OCI-LY1 (cell line): ENCODE results near the gene MTMR1.

Experiments
- H2AFZ ChIP-seq: fragments of 200-600 bp; sonication (generic), shearing (Covaris generic); 2 replicates; pipeline ENCODE4 v1.6.0; 2014; ENCODE audit warnings: antibody characterized with exemption, mild to moderate bottlenecking, low read length
- H3F3A ChIP-seq: fragments of 200-600 bp; sonication (generic), shearing (Covaris generic); 2 replicates; pipeline ENCODE4 v1.6.0; 2014; ENCODE audit warnings: mild to moderate bottlenecking, antibody characterized with exemption, low read length, moderate library complexity; ENCODE audit not compliant: insufficient read depth
- H3K27ac ChIP-seq: fragments of 200-600 bp; sonication (generic); 2 replicates; pipeline ENCODE4 v1.5.1; 2014; ENCODE audit warnings: low read length, mixed run types, mild to moderate bottlenecking, low read depth; ENCODE audit not compliant: poor library complexity, severe bottlenecking
- H3K27me3 ChIP-seq: fragments of 200-600 bp; sonication (generic); 2 replicates; pipeline ENCODE4 v1.6.0; 2014; ENCODE audit warnings: antibody characterized with exemption, mild to moderate bottlenecking, low read length, moderate library complexity; ENCODE audit not compliant: insufficient read depth
- H3K36me3 ChIP-seq: fragments of 200-600 bp; sonication (generic); 2 replicates; pipeline ENCODE4 v1.6.1; 2014; ENCODE audit warnings: mild to moderate bottlenecking, antibody characterized with exemption, low read length, moderate library complexity, mixed read lengths; ENCODE audit not compliant: insufficient read depth
- H3K4me1 ChIP-seq: fragments of 200-600 bp; sonication (generic); 2 replicates; pipeline ENCODE4 v1.5.1; 2014; ENCODE audit warnings: mild to moderate bottlenecking, low read length, moderate library complexity; ENCODE audit not compliant: insufficient read depth, severe bottlenecking
- H3K4me2 ChIP-seq: fragments of 200-600 bp; sonication (generic), shearing (Covaris generic); 2 replicates; pipeline ENCODE4 v1.6.1; 2014; ENCODE audit warnings: low read length
- H3K4me3 ChIP-seq: fragments of 200-600 bp; sonication (generic); 2 replicates; pipeline ENCODE4 v1.5.1; 2014; ENCODE audit warnings: low read length, low read depth, mild to moderate bottlenecking, mixed read lengths; ENCODE audit not compliant: poor library complexity, severe bottlenecking
- H3K79me2 ChIP-seq: fragments of 200-600 bp; shearing (Covaris generic); 2 replicates; pipeline ENCODE4 v1.6.1; 2016; ENCODE audit warnings: mixed run types, low read length, mixed read lengths; ENCODE audit not compliant: insufficient read depth
- H3K9ac ChIP-seq: fragments of 200-600 bp; sonication (generic), shearing (Covaris generic); 2 replicates; pipeline ENCODE4 v1.6.1; 2014; ENCODE audit warnings: mild to moderate bottlenecking, low read length, mixed read lengths
- H3K9me2 ChIP-seq: fragments of 200-600 bp; sonication (generic), shearing (Covaris generic); 2 replicates; pipeline ENCODE4 v1.6.1; 2014; ENCODE audit warnings: low read depth, mild to moderate bottlenecking, low read length, mixed read lengths
- H3K9me3 ChIP-seq: fragments of 200-600 bp; shearing (Covaris generic); 2 replicates; pipeline ENCODE4 v1.6.1; 2014; ENCODE audit warnings: low read length, mixed read lengths
- H4K20me1 ChIP-seq: fragments of 200-600 bp; sonication (generic), shearing (Covaris generic); 2 replicates; pipeline ENCODE4 v1.6.0; 2016; ENCODE audit warnings: mild to moderate bottlenecking, low read length; ENCODE audit not compliant: insufficient read depth
- EZH2 ChIP-seq: fragments of 200-600 bp; sonication (generic), shearing (Covaris generic); IDR thresholded peaks from 2 replicates; pipeline ENCODE4 v1.8.0; 2017; ENCODE audit warnings: borderline replicate concordance, mixed run types, mild to moderate bottlenecking, antibody characterized with exemption, low read length, moderate library complexity, mixed read lengths
- TF ChIP-seq, protein P1 (sequence below): fragments of 200-600 bp; sonication (generic), shearing (Covaris generic); IDR thresholded peaks from 2 replicates; pipeline ENCODE4 v1.5.1; 2017; ENCODE audit warnings: mild to moderate bottlenecking, antibody characterized with exemption, low read length, moderate library complexity, mixed read lengths

The MTMR1 gene

DNA sequence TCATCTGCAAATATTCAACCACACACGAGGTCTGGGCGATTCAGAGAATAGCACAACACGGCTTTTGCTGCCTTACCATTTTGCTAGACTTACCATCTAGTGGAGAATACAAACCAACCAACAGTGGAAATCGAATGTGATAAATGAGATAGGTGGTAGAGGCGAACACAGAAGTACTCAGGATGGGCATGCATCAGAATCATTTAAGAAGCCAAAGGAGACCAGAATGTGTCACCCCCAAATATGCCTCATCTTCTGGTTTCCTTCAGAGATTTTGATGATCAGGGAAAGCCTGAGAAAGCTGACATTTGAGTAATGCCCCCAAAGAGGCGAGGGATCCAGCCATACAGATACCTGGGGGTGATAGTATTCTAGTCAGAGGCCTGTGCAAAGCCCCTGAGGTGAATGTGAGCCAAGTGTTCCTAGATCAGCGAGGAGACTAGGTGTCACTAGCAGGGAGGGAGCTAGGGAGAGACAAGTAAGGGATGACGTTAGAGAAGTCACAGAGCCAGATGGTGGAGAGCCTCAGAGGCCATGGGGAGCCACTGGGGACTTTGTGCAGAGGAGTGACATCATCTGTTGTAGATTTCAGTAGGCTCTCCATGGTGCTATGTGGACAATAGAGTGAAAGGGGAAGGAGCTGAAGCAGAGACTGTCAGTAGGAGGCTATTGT is 1.7 kb downstream of the MTMR1 start:
- Histone ChIP-seq H3K4me2 (peak overlapping the region; percentile 86), H2AFZ (no peak overlapping the region), H3K27ac (peak overlapping the region; percentile 98), H3F3A (no peaks in the 10 kb centered on the region), H3K4me3 (peak overlapping the region; percentile 73), H3K4me1 (peaks cover 65% of the 10 kb centered on the region), H3K9me2 (no peaks in the 10 kb centered on the region), H3K36me3 (peaks cover 5% of the 10 kb centered on the region; the same call in 1 of the 2 replicates), H3K9ac (peak overlapping the region; percentile 89), H3K27me3 (no peaks in the 10 kb centered on the region), H3K9me3 (no peaks in the 10 kb centered on the region), H4K20me1 (no peaks in the 10 kb centered on the region), H3K79me2 (peaks cover 23% of the 10 kb centered on the region)
- TF ChIP-seq, protein P1, sequence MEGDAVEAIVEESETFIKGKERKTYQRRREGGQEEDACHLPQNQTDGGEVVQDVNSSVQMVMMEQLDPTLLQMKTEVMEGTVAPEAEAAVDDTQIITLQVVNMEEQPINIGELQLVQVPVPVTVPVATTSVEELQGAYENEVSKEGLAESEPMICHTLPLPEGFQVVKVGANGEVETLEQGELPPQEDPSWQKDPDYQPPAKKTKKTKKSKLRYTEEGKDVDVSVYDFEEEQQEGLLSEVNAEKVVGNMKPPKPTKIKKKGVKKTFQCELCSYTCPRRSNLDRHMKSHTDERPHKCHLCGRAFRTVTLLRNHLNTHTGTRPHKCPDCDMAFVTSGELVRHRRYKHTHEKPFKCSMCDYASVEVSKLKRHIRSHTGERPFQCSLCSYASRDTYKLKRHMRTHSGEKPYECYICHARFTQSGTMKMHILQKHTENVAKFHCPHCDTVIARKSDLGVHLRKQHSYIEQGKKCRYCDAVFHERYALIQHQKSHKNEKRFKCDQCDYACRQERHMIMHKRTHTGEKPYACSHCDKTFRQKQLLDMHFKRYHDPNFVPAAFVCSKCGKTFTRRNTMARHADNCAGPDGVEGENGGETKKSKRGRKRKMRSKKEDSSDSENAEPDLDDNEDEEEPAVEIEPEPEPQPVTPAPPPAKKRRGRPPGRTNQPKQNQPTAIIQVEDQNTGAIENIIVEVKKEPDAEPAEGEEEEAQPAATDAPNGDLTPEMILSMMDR = no peak
- TF ChIP-seq EZH2 = no peak

GRCh38 chrX:150696331-150696730 is 3.1 kb downstream of the MTMR1 start:
- H3K36me3 ChIP-seq = peaks cover 20% of the 10 kb centered on the region; the same call in 1 of the 2 replicates
- H3K4me1 ChIP-seq = peaks cover 72% of the 10 kb centered on the region
- no peaks in the 10 kb centered on the region for H3K9me3 ChIP-seq
- H3F3A ChIP-seq = no peaks in the 10 kb centered on the region
- peaks cover 26% of the 10 kb centered on the region for H3K79me2 ChIP-seq
- peak overlapping the region; percentile 98 for H3K27ac ChIP-seq
- no peak overlapping the region for H3K4me3 ChIP-seq
- TF ChIP-seq, protein P1 = no peak
- TF ChIP-seq EZH2 = no peak
- no peaks in the 10 kb centered on the region for H3K9me2 ChIP-seq
- H3K4me2 ChIP-seq = peak overlapping the region; percentile 62
- H3K27me3 ChIP-seq = no peaks in the 10 kb centered on the region
- H4K20me1 ChIP-seq = no peaks in the 10 kb centered on the region
- H2AFZ ChIP-seq = no peak overlapping the region
- H3K9ac ChIP-seq = no peak overlapping the region

DNA sequence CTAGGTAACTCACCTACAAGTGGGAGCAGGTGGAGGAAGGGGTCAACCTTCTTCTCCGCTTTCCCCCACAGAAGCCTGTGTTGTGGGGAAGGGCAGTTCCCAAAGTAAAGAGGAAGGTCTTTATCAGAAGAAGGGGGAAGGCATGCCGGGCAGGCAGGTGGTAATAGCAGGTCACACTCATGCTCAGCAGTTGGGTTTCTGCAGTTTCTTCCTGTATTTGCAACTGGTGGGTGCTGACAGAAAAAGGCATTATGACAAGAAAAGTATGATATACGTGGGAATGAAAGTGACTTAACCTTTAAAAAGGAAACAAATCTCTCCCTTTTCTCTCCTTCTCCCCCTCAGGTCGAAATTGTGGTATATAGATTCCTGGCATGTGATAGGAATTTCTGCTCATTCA is 3.7 kb downstream of the MTMR1 start:
- Histone ChIP-seq H2AFZ (no peak overlapping the region), H3K27ac (peak overlapping the region; percentile 98), H3K79me2 (peaks cover 26% of the 10 kb centered on the region), H3K9ac (peak overlapping the region; percentile 45; the same call in 1 of the 2 replicates), H3K9me2 (no peaks in the 10 kb centered on the region), H3K27me3 (no peaks in the 10 kb centered on the region), H3F3A (no peaks in the 10 kb centered on the region), H3K4me1 (peaks cover 70% of the 10 kb centered on the region), H3K9me3 (no peaks in the 10 kb centered on the region), H3K4me2 (peak overlapping the region; percentile 62), H3K4me3 (peak overlapping the region; percentile 36), H3K36me3 (peaks cover 25% of the 10 kb centered on the region), H4K20me1 (no peaks in the 10 kb centered on the region)
- TF ChIP-seq, protein P1 = no peak
- no peak for TF ChIP-seq EZH2
